ENCODE measurements around the gene SLC4A5. TPM values are rescaled to one million over a fixed set of nuclear protein-coding genes. Genes with fewer than 3 reads are reported as not detected.
"Not testable (repeated sequence)": the region's sequence is repeated elsewhere in the genome, so short reads cannot be mapped to it uniquely, and the experiment has no call there.

SLC4A5 gene
- total RNA-seq, 1 experiment from 2014 or later: 1.8 TPM

DNA sequence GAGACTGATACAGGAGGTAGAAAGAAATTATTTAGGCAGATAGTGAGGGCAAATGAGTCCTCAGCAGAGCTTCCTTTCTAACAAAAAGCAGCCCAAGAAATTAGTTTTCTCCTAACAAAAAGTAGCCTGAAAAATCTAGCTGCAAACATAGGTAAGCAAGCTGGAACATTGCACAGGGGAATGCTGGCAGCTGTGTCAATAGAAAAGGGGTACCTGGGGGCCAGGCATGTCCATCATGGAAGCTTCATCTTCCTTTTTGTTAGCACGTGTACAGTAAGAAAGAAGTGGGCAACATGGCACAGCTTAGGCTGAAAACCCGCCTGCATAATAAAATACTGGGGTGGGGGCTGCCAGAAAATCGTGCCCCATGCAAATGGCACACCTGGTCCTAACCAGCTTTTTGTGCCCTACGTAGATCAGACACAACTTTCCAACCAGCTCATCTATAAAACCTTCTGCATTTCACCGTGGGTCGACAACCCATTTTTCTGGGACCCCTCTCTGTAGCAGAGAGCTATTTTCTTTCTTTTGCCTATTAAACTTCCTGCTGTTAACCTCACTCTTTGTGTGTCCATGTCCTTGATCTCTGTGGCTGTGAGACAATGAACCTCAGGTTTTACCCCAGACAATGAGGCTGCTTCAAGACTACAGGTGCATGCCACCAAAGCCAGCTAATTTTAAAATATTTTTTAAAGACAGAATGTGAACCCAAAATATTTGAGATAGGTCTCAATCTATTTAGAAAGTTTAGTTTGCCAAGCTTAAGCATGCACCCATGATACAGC, 151.4 kb downstream of the SLC4A5 start:
- Histone ChIP-seq H3K4me3 (ENCODE audit: low read depth, low read length, poor library complexity, severe bottlenecking) (no peak overlapping the region), H3K27ac (ENCODE audit: low read depth, low read length, poor library complexity, severe bottlenecking) (no peak overlapping the region), H3K36me3 (ENCODE audit: insufficient read depth, low read length, poor library complexity, severe bottlenecking) (no peaks in the 10 kb centered on the region), H3K27me3 (replicated peaks; ENCODE audit: insufficient read depth, low read depth, low read length, poor library complexity) (no peaks in the 10 kb centered on the region), H3K9me3 (ENCODE audit: low read depth, low read length, poor library complexity, severe bottlenecking) (no peaks in the 10 kb centered on the region), H3K4me1 (ENCODE audit: insufficient read depth, low read length, poor library complexity, severe bottlenecking) (no peaks in the 10 kb centered on the region)
- intact Hi-C loops (cut with micrococcal nuclease; ENCODE audit: unreplicated experiment): no loop called here
- ChIA-PET POLR2A (ENCODE audit: low non-redundant PET) (no interaction called here), CTCF (no interaction called here)
- DNase-seq (ENCODE audit: low spot score): no peak
- TF ChIP-seq CTCF (conservative IDR thresholded peaks at IDR 0.05; ENCODE audit: low read depth, low read length) (no peak), EZH2 (IDR thresholded peaks at IDR 0.05; ENCODE audit: borderline replicate concordance, low read depth, low read length, poor library complexity, severe bottlenecking) (no peak)
- no TSS peak for BruUV-seq (replicated peaks)

DNA sequence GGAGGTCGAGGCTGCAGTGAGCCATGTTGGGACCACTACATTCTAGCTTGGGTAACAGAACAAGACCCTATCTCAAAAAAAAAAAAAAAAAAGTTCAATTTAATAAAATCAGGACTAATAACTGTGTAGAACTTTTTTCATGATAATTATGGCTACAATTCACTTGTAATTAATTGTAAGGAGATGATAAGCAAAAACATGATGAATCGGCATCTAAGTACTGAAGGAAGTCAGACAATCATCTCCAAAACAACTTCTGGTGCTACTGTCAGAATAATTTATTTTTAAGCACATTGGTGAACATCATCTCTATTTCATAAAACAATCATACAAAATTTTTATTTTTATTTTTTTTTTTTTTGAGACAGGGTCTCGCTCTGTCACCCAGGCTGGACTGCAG, 154.5 kb downstream of the SLC4A5 start:
- no peak overlapping the region for H3K27ac ChIP-seq (ENCODE audit: low read depth, low read length, poor library complexity, severe bottlenecking)
- CTCF ChIA-PET: no interaction called here
- H3K4me1 ChIP-seq (ENCODE audit: insufficient read depth, low read length, poor library complexity, severe bottlenecking): no peaks in the 10 kb centered on the region
- no peaks in the 10 kb centered on the region for H3K9me3 ChIP-seq (ENCODE audit: low read depth, low read length, poor library complexity, severe bottlenecking)
- no TSS peak for BruUV-seq (replicated peaks)
- DNase-seq (ENCODE audit: low spot score): no peak
- TF ChIP-seq CTCF (conservative IDR thresholded peaks at IDR 0.05; ENCODE audit: low read depth, low read length) (no peak), EZH2 (IDR thresholded peaks at IDR 0.05; ENCODE audit: borderline replicate concordance, low read depth, low read length, poor library complexity, severe bottlenecking) (no peak)
- no peak overlapping the region for H3K4me3 ChIP-seq (ENCODE audit: low read depth, low read length, poor library complexity, severe bottlenecking)
- intact Hi-C loops (cut with micrococcal nuclease; ENCODE audit: unreplicated experiment): no loop called here
- POLR2A ChIA-PET (ENCODE audit: low non-redundant PET): no interaction called here
- H3K27me3 ChIP-seq (replicated peaks; ENCODE audit: insufficient read depth, low read depth, low read length, poor library complexity): no peaks in the 10 kb centered on the region
- H3K36me3 ChIP-seq (ENCODE audit: insufficient read depth, low read length, poor library complexity, severe bottlenecking): no peaks in the 10 kb centered on the region

DNA sequence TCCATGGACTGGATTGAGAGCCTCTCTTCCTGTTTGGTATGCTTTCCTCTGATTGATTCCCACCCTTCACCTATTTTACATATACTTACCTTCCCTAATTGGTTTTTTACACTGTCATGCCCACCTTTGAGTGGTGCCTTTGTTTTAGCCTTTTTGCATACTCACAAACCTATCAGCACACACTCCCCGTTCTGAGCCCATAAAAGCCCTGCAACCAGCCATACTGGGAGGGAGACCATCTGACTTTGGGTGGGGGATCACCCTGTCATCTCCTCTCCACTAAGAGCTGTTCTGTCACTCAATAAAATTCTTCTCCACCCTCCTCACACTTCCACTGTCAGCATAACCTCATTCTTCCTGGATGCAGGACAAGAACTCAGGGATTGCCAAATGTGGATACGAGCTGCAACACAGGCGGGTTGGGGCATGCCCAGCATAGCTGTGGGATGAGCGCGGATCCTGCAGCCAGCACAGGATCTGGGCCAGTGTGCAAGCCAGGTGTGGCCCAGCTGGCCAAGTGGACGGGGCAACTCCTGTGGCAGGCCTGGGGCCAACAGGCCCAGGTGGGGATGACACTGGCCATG, 155.1 kb downstream of the SLC4A5 start:
- TF ChIP-seq EZH2 (IDR thresholded peaks at IDR 0.05; ENCODE audit: borderline replicate concordance, low read depth, low read length, poor library complexity, severe bottlenecking) (no peak), CTCF (conservative IDR thresholded peaks at IDR 0.05; ENCODE audit: low read depth, low read length) (no peak)
- H3K4me3 ChIP-seq (ENCODE audit: low read depth, low read length, poor library complexity, severe bottlenecking): no peak overlapping the region
- BruUV-seq (replicated peaks): no TSS peak
- intact Hi-C loops (cut with micrococcal nuclease; ENCODE audit: unreplicated experiment): no loop called here
- no peaks in the 10 kb centered on the region for H3K27me3 ChIP-seq (replicated peaks; ENCODE audit: insufficient read depth, low read depth, low read length, poor library complexity)
- H3K27ac ChIP-seq (ENCODE audit: low read depth, low read length, poor library complexity, severe bottlenecking): no peak overlapping the region
- DNase-seq (ENCODE audit: low spot score): no peak
- H3K4me1 ChIP-seq (ENCODE audit: insufficient read depth, low read length, poor library complexity, severe bottlenecking): no peaks in the 10 kb centered on the region
- ChIA-PET POLR2A (ENCODE audit: low non-redundant PET) (no interaction called here), CTCF (no interaction called here)
- no peaks in the 10 kb centered on the region for H3K36me3 ChIP-seq (ENCODE audit: insufficient read depth, low read length, poor library complexity, severe bottlenecking)
- H3K9me3 ChIP-seq (ENCODE audit: low read depth, low read length, poor library complexity, severe bottlenecking): no peaks in the 10 kb centered on the region

GRCh38 chr2:74186706-74187105, 156.5 kb downstream of the SLC4A5 start:
- BruUV-seq (replicated peaks): not testable (repeated sequence)

More at GRCh38 chr2:74186706-74187105, 156.5 kb downstream of the SLC4A5 start:
- DNase-seq (ENCODE audit: low spot score); intact Hi-C loops (cut with micrococcal nuclease; ENCODE audit: unreplicated experiment); H3K4me3 ChIP-seq (ENCODE audit: low read depth, low read length, poor library complexity, severe bottlenecking); H3K4me1 ChIP-seq (ENCODE audit: insufficient read depth, low read length, poor library complexity, severe bottlenecking); H3K27ac ChIP-seq (ENCODE audit: low read depth, low read length, poor library complexity, severe bottlenecking); H3K36me3 ChIP-seq (ENCODE audit: insufficient read depth, low read length, poor library complexity, severe bottlenecking); CTCF ChIA-PET; H3K27me3 ChIP-seq (replicated peaks; ENCODE audit: insufficient read depth, low read depth, low read length, poor library complexity); POLR2A ChIA-PET (ENCODE audit: low non-redundant PET); H3K9me3 ChIP-seq (ENCODE audit: low read depth, low read length, poor library complexity, severe bottlenecking): not testable (repeated sequence)

Data from A673 (cell line).